Measurements from ENCODE around the gene GALNT10.

GALNT10 gene

GRCh38 chr5:154309805-154310204 is 119.3 kb downstream of the GALNT10 start:
- H3K4me3 ChIP-seq (ENCODE audit: low read length): no peak overlapping the region
- TF ChIP-seq, protein P1, sequence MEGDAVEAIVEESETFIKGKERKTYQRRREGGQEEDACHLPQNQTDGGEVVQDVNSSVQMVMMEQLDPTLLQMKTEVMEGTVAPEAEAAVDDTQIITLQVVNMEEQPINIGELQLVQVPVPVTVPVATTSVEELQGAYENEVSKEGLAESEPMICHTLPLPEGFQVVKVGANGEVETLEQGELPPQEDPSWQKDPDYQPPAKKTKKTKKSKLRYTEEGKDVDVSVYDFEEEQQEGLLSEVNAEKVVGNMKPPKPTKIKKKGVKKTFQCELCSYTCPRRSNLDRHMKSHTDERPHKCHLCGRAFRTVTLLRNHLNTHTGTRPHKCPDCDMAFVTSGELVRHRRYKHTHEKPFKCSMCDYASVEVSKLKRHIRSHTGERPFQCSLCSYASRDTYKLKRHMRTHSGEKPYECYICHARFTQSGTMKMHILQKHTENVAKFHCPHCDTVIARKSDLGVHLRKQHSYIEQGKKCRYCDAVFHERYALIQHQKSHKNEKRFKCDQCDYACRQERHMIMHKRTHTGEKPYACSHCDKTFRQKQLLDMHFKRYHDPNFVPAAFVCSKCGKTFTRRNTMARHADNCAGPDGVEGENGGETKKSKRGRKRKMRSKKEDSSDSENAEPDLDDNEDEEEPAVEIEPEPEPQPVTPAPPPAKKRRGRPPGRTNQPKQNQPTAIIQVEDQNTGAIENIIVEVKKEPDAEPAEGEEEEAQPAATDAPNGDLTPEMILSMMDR (IDR thresholded peaks at IDR 0.05; ENCODE audit: insufficient read depth, low read depth, low read length, missing control alignments): no peak
- peak; percentile 50 for DNase-seq (ENCODE audit: low read depth)

DNA sequence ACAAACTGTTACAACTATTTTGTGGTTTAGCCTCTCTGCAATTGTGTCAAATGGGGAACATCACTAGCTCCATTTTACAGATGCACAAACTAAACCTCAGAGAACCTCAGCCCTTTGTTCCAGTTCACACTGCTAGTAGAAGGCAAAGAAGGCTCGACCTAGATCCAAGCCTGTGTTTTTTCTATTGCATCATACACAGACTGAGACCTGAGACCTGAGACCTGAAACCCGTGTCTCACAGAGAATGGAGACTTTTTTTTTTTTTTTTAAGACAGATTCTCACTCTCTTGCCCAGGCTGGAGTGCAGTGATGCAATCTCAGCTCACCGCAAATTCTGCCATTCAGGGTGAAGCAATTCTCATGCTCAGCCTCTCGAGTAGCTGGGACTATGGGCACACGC is 120.8 kb downstream of the GALNT10 start:
- DNase-seq (ENCODE audit: low read depth): peak; percentile 7
- no peak overlapping the region for H3K4me3 ChIP-seq (ENCODE audit: low read length)

DNA sequence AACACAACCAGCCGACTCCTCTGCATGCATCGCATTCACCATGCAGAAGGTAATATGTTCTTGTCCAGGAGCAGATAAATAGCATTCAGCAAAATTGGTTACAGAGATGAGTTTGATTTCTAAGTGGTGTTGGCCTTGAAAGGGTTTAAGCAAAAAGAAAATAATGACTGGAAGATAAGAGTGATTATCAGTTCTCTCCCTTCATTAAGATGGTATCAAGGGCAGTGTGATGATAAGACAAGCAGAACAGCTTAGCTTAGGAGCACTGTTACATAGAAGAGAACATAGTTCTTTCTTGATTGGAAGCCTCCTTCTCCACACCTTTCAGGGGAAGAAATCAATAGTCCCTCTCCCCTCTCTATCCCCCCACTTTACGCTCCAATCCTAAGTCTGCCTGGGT is 121.5 kb downstream of the GALNT10 start:
- TF ChIP-seq, protein P1 (IDR thresholded peaks at IDR 0.05; ENCODE audit: insufficient read depth, low read depth, low read length, missing control alignments): no peak
- no peak overlapping the region for H3K4me3 ChIP-seq (ENCODE audit: low read length)
- no peak for DNase-seq (ENCODE audit: low read depth)

More for the DNA sequence above, 120.8 kb downstream of the GALNT10 start:
- TF ChIP-seq, protein P1 (IDR thresholded peaks at IDR 0.05; ENCODE audit: insufficient read depth, low read depth, low read length, missing control alignments): no peak

DNA sequence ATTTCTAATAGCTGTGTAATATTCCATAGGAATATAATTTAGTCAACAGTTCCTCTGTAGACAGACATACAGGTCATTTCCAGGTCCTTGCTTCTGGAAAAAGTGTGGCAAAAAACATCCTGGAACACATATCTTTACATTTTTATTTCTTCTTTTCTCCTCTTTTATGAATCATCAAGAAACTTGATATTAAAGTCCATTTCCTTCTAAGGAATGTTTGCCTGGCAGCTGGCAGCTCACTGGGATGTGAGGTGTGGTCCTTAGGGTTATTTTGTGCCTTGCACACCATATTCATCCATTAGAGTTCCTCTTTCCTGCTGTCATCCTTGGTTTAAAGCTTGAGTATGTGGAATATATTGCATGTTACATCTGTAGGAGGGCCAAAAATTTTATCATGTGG is 122.0 kb downstream of the GALNT10 start:
- TF ChIP-seq, protein P1 (IDR thresholded peaks at IDR 0.05; ENCODE audit: insufficient read depth, low read depth, low read length, missing control alignments): no peak
- peak; percentile 6 for DNase-seq (ENCODE audit: low read depth)
- no peak overlapping the region for H3K4me3 ChIP-seq (ENCODE audit: low read length)

- no peak for DNase-seq (ENCODE audit: low read depth)
- no peak overlapping the region for H3K4me3 ChIP-seq (ENCODE audit: low read length)
- TF ChIP-seq, protein P1 (IDR thresholded peaks at IDR 0.05; ENCODE audit: insufficient read depth, low read depth, low read length, missing control alignments): no peak
These were observed 123.0 kb downstream of the GALNT10 start for GRCh38 chr5:154313360-154314017.

DNA sequence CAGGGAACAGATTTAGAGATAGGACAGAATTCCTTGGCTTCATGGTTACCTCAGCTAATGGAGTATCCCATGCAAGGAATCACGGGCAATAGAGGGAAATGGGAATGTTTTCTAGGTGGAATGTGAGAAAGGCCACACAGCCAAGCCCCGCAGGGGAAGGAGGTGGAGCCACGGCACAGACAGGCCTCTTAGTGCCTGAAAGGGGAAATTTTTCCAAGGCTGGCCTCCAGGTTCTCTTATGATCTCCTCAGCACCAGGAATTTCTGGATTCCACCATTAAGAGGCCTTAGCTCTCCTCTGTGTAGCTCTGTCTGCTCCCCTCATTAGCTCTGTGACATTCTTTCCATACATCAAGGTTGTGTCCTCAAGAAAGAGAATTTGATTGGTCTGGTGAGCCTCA is 124.7 kb downstream of the GALNT10 start:
- DNase-seq (ENCODE audit: low read depth): no peak
- TF ChIP-seq, protein P1 (IDR thresholded peaks at IDR 0.05; ENCODE audit: insufficient read depth, low read depth, low read length, missing control alignments): no peak
- no peak overlapping the region for H3K4me3 ChIP-seq (ENCODE audit: low read length)

- TF ChIP-seq, protein P1 (IDR thresholded peaks at IDR 0.05; ENCODE audit: insufficient read depth, low read depth, low read length, missing control alignments): no peak
- no peak for DNase-seq (ENCODE audit: low read depth)
- H3K4me3 ChIP-seq (ENCODE audit: low read length): no peak overlapping the region
These were observed 125.2 kb downstream of the GALNT10 start for GRCh38 chr5:154315756-154316155.
